Esophagus squamous epithelium (tissue), 5 donors: Measurements from ENCODE around the gene ANKRD11. TPM values are rescaled to one million over a fixed set of nuclear protein-coding genes. Genes with fewer than 3 reads are reported as not detected.
A peak's percentile ranks its signal among the peaks of the same experiment; 100 is the strongest.
"Not testable (repeated sequence)": the region's sequence is repeated elsewhere in the genome, so short reads cannot be mapped to it uniquely, and the experiment has no call there.

Source experiments
- DNase-seq: peaks from one replicate; lab custom pipeline; 2025; lab: John Stamatoyannopoulos, UW
- H3K27ac ChIP-seq, 4 donors: fragments of 200-600 bp; sonication (generic); one replicate each; pipeline ENCODE4 v1.5.1; 2016 to 2019; ENCODE audit warnings: mild to moderate bottlenecking in 1 of 4
- H3K27me3 ChIP-seq, 4 donors: fragments of 200-600 bp; sonication (generic); 1 replicate in 3 of 4; 2 replicates in 1 of 4; pipeline versions ENCODE4 v1.5.1 to v1.6.0; 2017 to 2021; ENCODE audit warnings: antibody characterized with exemption in 1 of 4
- H3K36me3 ChIP-seq, 3 donors: fragments of 200-600 bp; sonication (generic); one replicate each; pipeline ENCODE4 v1.5.1; 2016 to 2019
- H3K4me1 ChIP-seq, 3 donors: fragments of 200-600 bp; sonication (generic); one replicate each; pipeline ENCODE4 v1.5.1; 2017 to 2019
- H3K4me3 ChIP-seq, 4 donors: fragments of 200-600 bp; sonication (generic); 1 replicate in 3 of 4; 2 replicates in 1 of 4; pipeline ENCODE4 v1.5.1; 2016 to 2019; ENCODE audit warnings: mild to moderate bottlenecking in 2 of 4, moderate library complexity in 1 of 4
- H3K9me3 ChIP-seq, 3 donors: fragments of 200-600 bp; sonication (generic); one replicate each; pipeline ENCODE4 v1.5.1; 2016 to 2019
- CTCF ChIP-seq, 6 experiments: fragments of 450-650 bp in 4 of 6; fragments of 200-600 bp in 2 of 6; sonication (generic) in 2 of 6; IDR thresholded peaks; one replicate each; pipeline ENCODE4 v1.5.1; 2016 to 2019; ENCODE audit warnings: antibody characterized with exemption in 6 of 6, mild to moderate bottlenecking in 4 of 6, moderate library complexity in 4 of 6
- POLR2A ChIP-seq, 4 donors: fragments of 450-650 bp; IDR thresholded peaks; one replicate each; pipeline ENCODE4 v1.6.1; 2017; ENCODE audit warnings: antibody characterized with exemption in 4 of 4, mild to moderate bottlenecking in 4 of 4, moderate library complexity in 3 of 4
- WGBS, 2 donors: methylation state at CpG; one replicate each; pipeline ENCODE4 v1.1.5; 2018; 5-methylcytosine and 5-hydroxymethylcytosine counted together
- intact Hi-C: fragments of 100-400 bp; cut with DNase I; formaldehyde crosslinking; loops from one replicate; pipeline ENCODE4 v1.15.0; 2022
- total RNA-seq, 4 donors: library from RNA; depleted of rRNA; stranded (reverse); fragments of >200 nt; gene quantifications; one replicate each; pipeline ENCODE4 v1.1.0, GENCODE V29; 2016
- donor health status: DM: yes; HTN: yes; CAD: no.

The ANKRD11 gene
- total RNA-seq, 4 donors from 2014 or later = 51.0 to 72.7 (median 66.9) TPM

GRCh38 chr16:89331371-89332109, 158.8 kb downstream of the ANKRD11 start:
- 79 to 86% methylated on average over 13 to 14 of the region's 14 CpGs for WGBS, 2 donors
- peaks cover 33 to 86% (median 50%) of the 10 kb centered on the region in 3 donors for H3K4me1 ChIP-seq

GRCh38 chr16:89330177-89330856, 160.0 kb downstream of the ANKRD11 start:
- Histone ChIP-seq H3K27ac (peak overlapping the region; percentile 42 to 67 (median 51)), H3K27me3 (no peaks in the 10 kb centered on the region), H3K36me3 (peaks cover 0 to 6% (median 0%) of the 10 kb centered on the region in 3 donors), H3K9me3 (no peaks in the 10 kb centered on the region), H3K4me1 (peaks cover 32 to 86% (median 50%) of the 10 kb centered on the region in 3 donors), H3K4me3 (peak overlapping the region in 1 of 4 donors; percentile 27)
- TF ChIP-seq CTCF (IDR thresholded peaks at IDR 0.05) (no peak), POLR2A (IDR thresholded peaks at IDR 0.05) (no peak)
- 32 to 46% methylated on average over 14 to 21 of the region's 25 CpGs for WGBS, 2 donors
- intact Hi-C loops = no loop called here
- no peak for DNase-seq

More at GRCh38 chr16:89331371-89332109, 158.8 kb downstream of the ANKRD11 start:
- peaks cover 0 to 6% (median 0%) of the 10 kb centered on the region in 3 donors for H3K36me3 ChIP-seq
- no peak for DNase-seq
- TF ChIP-seq POLR2A (IDR thresholded peaks at IDR 0.05) = no peak
- no peak for TF ChIP-seq CTCF (IDR thresholded peaks at IDR 0.05)
- no peaks in the 10 kb centered on the region for H3K9me3 ChIP-seq
- H3K27me3 ChIP-seq = no peaks in the 10 kb centered on the region
- no peak overlapping the region for H3K4me3 ChIP-seq
- intact Hi-C loops = no loop called here
- peak overlapping the region in 1 of 4 donors; percentile 3 for H3K27ac ChIP-seq

DNA sequence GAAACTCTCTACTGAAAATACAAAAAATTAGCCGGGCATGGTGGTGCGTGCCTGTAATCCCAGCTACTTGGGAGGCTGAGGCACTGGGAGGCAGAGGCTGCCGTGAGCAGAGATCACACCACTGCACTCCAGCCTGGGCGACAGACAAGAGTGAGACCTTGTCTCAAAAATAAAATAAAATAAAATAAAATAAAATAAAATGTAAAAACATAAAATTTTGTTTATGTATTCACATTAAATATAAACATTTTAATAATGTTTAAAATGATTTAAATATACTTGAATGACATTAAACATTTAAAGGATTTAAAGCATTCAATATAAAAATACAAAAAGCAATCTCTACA, 160.6 kb downstream of the ANKRD11 start:
- H3K27me3 ChIP-seq, H3K36me3 ChIP-seq, H3K4me3 ChIP-seq, DNase-seq, H3K9me3 ChIP-seq, intact Hi-C loops: not testable (repeated sequence)
- H3K27ac ChIP-seq = peak overlapping the region in 3 of 4 donors; percentile 42 to 58 (median 44)
- H3K4me1 ChIP-seq = peaks cover 29 to 86% (median 51%) of the 10 kb centered on the region in 3 donors
- WGBS, 2 donors = 86 to 90% methylated on average over 4 of the region's 4 CpGs

GRCh38 chr16:89328412-89329400, 161.7 kb downstream of the ANKRD11 start:
- intact Hi-C loops, DNase-seq, H3K36me3 ChIP-seq, H3K4me3 ChIP-seq, H3K9me3 ChIP-seq, H3K27me3 ChIP-seq: not testable (repeated sequence)
- Histone ChIP-seq H3K4me1 (peaks cover 23 to 86% (median 53%) of the 10 kb centered on the region in 3 donors), H3K27ac (peak overlapping the region in 1 of 4 donors; percentile 58)
- WGBS, 2 donors = 84 to 85% methylated on average over 10 to 18 of the region's 41 CpGs

DNA sequence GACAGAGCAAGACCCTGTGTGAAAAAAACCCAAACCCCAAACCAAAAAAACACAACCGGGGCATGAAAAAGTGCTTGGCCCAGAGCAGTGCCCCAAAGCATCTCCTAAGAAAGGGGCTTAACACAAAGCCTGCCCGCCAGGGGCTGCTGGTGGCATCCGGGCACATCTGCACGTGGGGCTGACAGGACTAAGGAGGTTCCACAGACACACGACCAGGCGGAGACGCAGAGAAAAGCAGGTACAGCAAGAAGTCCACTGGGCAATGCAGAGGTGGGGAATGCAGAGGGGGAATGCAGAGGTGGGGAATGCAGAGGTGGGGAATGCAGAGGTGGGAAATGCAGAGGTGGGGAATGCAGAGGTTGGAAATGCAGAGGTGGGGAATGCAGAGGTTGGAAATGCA, 163.6 kb downstream of the ANKRD11 start:
- Histone ChIP-seq H3K27me3 (no peaks in the 10 kb centered on the region), H3K9me3 (no peaks in the 10 kb centered on the region), H3K4me3 (no peak overlapping the region), H3K27ac (peak overlapping the region in 3 of 4 donors; percentile 73 to 82 (median 77)), H3K4me1 (peaks cover 31 to 86% (median 56%) of the 10 kb centered on the region in 3 donors), H3K36me3 (peaks cover 0 to 6% (median 0%) of the 10 kb centered on the region in 3 donors)
- 76 to 80% methylated on average over 6 to 7 of the region's 7 CpGs for WGBS, 2 donors
- intact Hi-C loops = no loop called here
- no peak for DNase-seq
- TF ChIP-seq POLR2A (IDR thresholded peaks at IDR 0.05) (no peak), CTCF (IDR thresholded peaks at IDR 0.05) (no peak)
